Smooth muscle cell (in vitro differentiated cells): ENCODE data around the gene FAM114A1. TPM values are rescaled to one million over a fixed set of nuclear protein-coding genes. Genes with fewer than 3 reads are reported as not detected.

Source experiments
- DNase-seq: peaks from one replicate; lab custom pipeline; 2025; ENCODE audit not compliant: unreplicated experiment; lab: John Stamatoyannopoulos, UW
- H2AFZ ChIP-seq: fragments of 200-600 bp; sonication (generic); 2 replicates; pipeline ENCODE4 v1.6.0; 2016; ENCODE audit warnings: antibody characterized with exemption, low read depth, mild to moderate bottlenecking
- H3F3A ChIP-seq: fragments of 200-600 bp; sonication (generic); 2 replicates; pipeline ENCODE4 v1.6.0; 2017; ENCODE audit warnings: antibody characterized with exemption, low read depth
- H3K27ac ChIP-seq: fragments of 200-600 bp; sonication (generic); 2 replicates; pipeline ENCODE4 v1.5.1; 2016; ENCODE audit warnings: low read depth, mild to moderate bottlenecking
- H3K27me3 ChIP-seq: fragments of 200-600 bp; sonication (generic); 2 replicates; pipeline ENCODE4 v1.6.1; 2016; ENCODE audit warnings: low read depth, mild to moderate bottlenecking
- H3K36me3 ChIP-seq: fragments of 200-600 bp; sonication (generic); 2 replicates; pipeline ENCODE4 v1.5.1; 2016; ENCODE audit warnings: low read depth
- H3K4me1 ChIP-seq: fragments of 200-600 bp; sonication (generic); 2 replicates; pipeline ENCODE4 v1.5.1; 2016; ENCODE audit warnings: low read depth
- H3K4me2 ChIP-seq: fragments of 200-600 bp; sonication (generic); 2 replicates; pipeline ENCODE4 v1.6.0; 2016; ENCODE audit warnings: mild to moderate bottlenecking
- H3K4me3 ChIP-seq: fragments of 200-600 bp; sonication (generic); 2 replicates; pipeline ENCODE4 v1.5.1; 2016; ENCODE audit warnings: mild to moderate bottlenecking
- H3K79me2 ChIP-seq: fragments of 200-600 bp; sonication (generic); 2 replicates; pipeline ENCODE4 v1.6.0; 2016; ENCODE audit warnings: low read depth, mild to moderate bottlenecking
- H3K9ac ChIP-seq: fragments of 200-600 bp; sonication (generic); 2 replicates; pipeline ENCODE4 v1.6.0; 2016; ENCODE audit warnings: low read depth
- H3K9me3 ChIP-seq: fragments of 200-600 bp; sonication (generic); replicated peaks from 2 replicates; pipeline ENCODE4 v1.5.1; 2016; ENCODE audit warnings: low read depth
- H4K20me1 ChIP-seq: fragments of 200-600 bp; sonication (generic); 2 replicates; pipeline ENCODE4 v1.6.0; 2016; ENCODE audit warnings: low read depth
- CTCF ChIP-seq: fragments of 200-600 bp; sonication (generic); IDR thresholded peaks from 2 replicates; pipeline ENCODE4 v1.5.1; 2017; ENCODE audit warnings: borderline replicate concordance, mild to moderate bottlenecking, antibody characterized with exemption; ENCODE audit not compliant: insufficient read depth, poor library complexity, severe bottlenecking
- WGBS: methylation state at CpG from one replicate; pipeline ENCODE4 v1.1.7; 2016; ENCODE audit warnings: low lambda C conversion rate; 5-methylcytosine and 5-hydroxymethylcytosine counted together
- polyA plus RNA-seq: library from polyadenylated mRNA; unstranded; fragments of >200 nt; fragmentation: Nextera tagmentation; extraction: Ambion mirVana; gene quantifications from 2 replicates; pipeline ENCODE4 v1.2.1, GENCODE V29; 2016
- total RNA-seq: library from RNA; depleted of rRNA; stranded (reverse); fragments of >200 nt; gene quantifications from 2 replicates; pipeline ENCODE4 v1.2.3, GENCODE V29; 2014

Gene FAM114A1
- total and polyA plus RNA-seq, 2 experiments from 2014 or later, result 213 to 226 TPM

- TF ChIP-seq CTCF, result no peak
- no peak for DNase-seq
- Histone ChIP-seq H3K36me3 (no peaks in the 10 kb centered on the region), H3K4me2 (no peak overlapping the region), H3F3A (no peaks in the 10 kb centered on the region), H4K20me1 (no peaks in the 10 kb centered on the region), H3K27ac (no peak overlapping the region), H3K9me3 (no peaks in the 10 kb centered on the region), H3K27me3 (no peaks in the 10 kb centered on the region), H3K4me1 (no peaks in the 10 kb centered on the region), H3K9ac (no peak overlapping the region), H3K79me2 (no peaks in the 10 kb centered on the region), H2AFZ (no peak overlapping the region), H3K4me3 (no peak overlapping the region)
- WGBS, result 92% methylated on average over 4 of the region's 4 CpGs
Observed at GRCh38 chr4:38834570-38834969, 33.0 kb upstream of the FAM114A1 start.

- Histone ChIP-seq H3K27me3 (no peaks in the 10 kb centered on the region), H3K9ac (no peak overlapping the region), H3K4me1 (no peaks in the 10 kb centered on the region), H3K9me3 (no peaks in the 10 kb centered on the region), H3K27ac (no peak overlapping the region), H4K20me1 (no peaks in the 10 kb centered on the region), H3K4me2 (no peak overlapping the region), H3F3A (no peaks in the 10 kb centered on the region), H2AFZ (no peak overlapping the region), H3K79me2 (no peaks in the 10 kb centered on the region), H3K4me3 (no peak overlapping the region), H3K36me3 (no peaks in the 10 kb centered on the region)
- DNase-seq, result no peak
- TF ChIP-seq CTCF, result no peak
Observed at GRCh38 chr4:38837334-38837733, 30.3 kb upstream of the FAM114A1 start.

DNA sequence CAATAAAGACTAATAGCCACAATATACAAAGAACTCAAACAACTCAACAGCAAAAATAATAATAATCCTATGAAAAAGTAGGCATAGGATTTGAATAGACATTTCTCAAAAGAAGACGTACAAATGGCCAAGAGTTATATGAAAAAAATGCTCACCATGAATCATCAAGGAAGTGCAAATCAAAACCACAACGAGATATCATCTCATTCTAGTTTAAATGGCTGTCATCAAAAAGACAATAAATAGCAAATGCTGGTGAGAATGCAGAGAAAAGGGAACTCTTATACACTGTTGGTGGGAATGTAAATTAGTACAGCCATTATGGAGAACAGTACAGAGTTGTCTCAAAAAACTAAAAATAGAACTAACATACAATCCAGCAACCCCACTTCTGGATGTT, 29.8 kb upstream of the FAM114A1 start:
- H3K4me2 ChIP-seq, result no peak overlapping the region
- no peaks in the 10 kb centered on the region for H3K4me1 ChIP-seq
- no peaks in the 10 kb centered on the region for H3F3A ChIP-seq
- H4K20me1 ChIP-seq, result no peaks in the 10 kb centered on the region
- no peak overlapping the region for H3K4me3 ChIP-seq
- WGBS, result 74% methylated on average over 2 of the region's 2 CpGs
- no peaks in the 10 kb centered on the region for H3K27me3 ChIP-seq
- no peak overlapping the region for H3K27ac ChIP-seq
- no peaks in the 10 kb centered on the region for H3K79me2 ChIP-seq
- no peaks in the 10 kb centered on the region for H3K9me3 ChIP-seq
- no peak overlapping the region for H2AFZ ChIP-seq
- no peak for TF ChIP-seq CTCF
- no peak for DNase-seq
- no peaks in the 10 kb centered on the region for H3K36me3 ChIP-seq
- H3K9ac ChIP-seq, result no peak overlapping the region

DNA sequence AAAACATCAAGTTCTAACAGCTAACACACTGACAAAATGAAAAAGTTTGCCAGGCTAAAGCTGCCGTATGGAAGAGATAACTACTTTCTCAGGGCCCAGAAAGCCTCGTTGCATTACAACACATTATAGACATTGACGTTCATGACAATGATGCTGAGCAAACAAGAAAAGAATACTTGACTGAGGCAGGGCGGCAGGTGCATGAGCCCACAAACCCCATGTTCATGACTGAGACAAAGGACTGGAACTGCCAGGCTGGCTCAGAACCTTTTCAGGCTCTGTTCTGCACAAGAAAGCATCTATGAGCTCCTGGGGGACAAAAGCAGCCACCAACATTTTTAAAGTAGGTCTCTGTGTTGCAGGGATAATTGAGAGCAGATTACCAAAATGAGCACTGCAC, 24.6 kb upstream of the FAM114A1 start:
- TF ChIP-seq CTCF, result no peak
- Histone ChIP-seq H4K20me1 (no peaks in the 10 kb centered on the region), H3K4me2 (no peak overlapping the region), H3F3A (no peaks in the 10 kb centered on the region), H3K4me3 (no peak overlapping the region), H3K79me2 (no peaks in the 10 kb centered on the region), H3K9me3 (no peaks in the 10 kb centered on the region), H3K9ac (no peak overlapping the region), H2AFZ (no peak overlapping the region), H3K36me3 (no peaks in the 10 kb centered on the region), H3K27ac (no peak overlapping the region), H3K4me1 (no peaks in the 10 kb centered on the region), H3K27me3 (no peaks in the 10 kb centered on the region)
- DNase-seq, result no peak
- whole genome bisulfite sequencing, result 91% methylated on average over 4 of the region's 4 CpGs
